OCI-LY3 (cell line): Measurements from ENCODE around the gene LSM14B.

ENCODE experiments used
- H2AFZ ChIP-seq: fragments of 200-600, 300-600 bp; shearing (Covaris generic); 2 replicates; pipeline ENCODE4 v1.6.0; 2014; ENCODE audit warnings: antibody characterized with exemption, low read depth, low read length
- H3K27ac ChIP-seq: fragments of 200-600, 300-600 bp; sonication (generic); 2 replicates; pipeline ENCODE4 v1.5.1; 2014; ENCODE audit warnings: mild to moderate bottlenecking, low read length, moderate library complexity, mixed read lengths
- H3K27me3 ChIP-seq: fragments of 200-600, 300-600 bp; sonication (generic); 2 replicates; pipeline ENCODE4 v1.6.1; 2014; ENCODE audit warnings: low read depth, low read length, mixed read lengths
- H3K36me3 ChIP-seq: fragments of 200-600, 300-600 bp; sonication (generic); replicated peaks from 2 replicates; pipeline ENCODE3; 2014; ENCODE audit warnings: low read depth, low read length, mixed read lengths
- H3K4me1 ChIP-seq: fragments of 300-600, 200-600 bp; sonication (generic); 2 replicates; pipeline ENCODE4 v1.6.1; 2014; ENCODE audit warnings: low read length, mixed read lengths
- H3K4me2 ChIP-seq: fragments of 200-600, 300-600 bp; sonication (generic); 2 replicates; pipeline ENCODE4 v1.6.1; 2014; ENCODE audit warnings: low read length, mixed read lengths
- H3K4me3 ChIP-seq: fragments of 300-600, 200-600 bp; sonication (generic); 2 replicates; pipeline ENCODE4 v1.5.1; 2014; ENCODE audit warnings: antibody characterized with exemption, mild to moderate bottlenecking, low read length, moderate library complexity
- H3K79me2 ChIP-seq: fragments of 300-600, 200-600 bp; shearing (Covaris generic); 2 replicates; pipeline ENCODE4 v1.6.1; 2014; ENCODE audit warnings: mild to moderate bottlenecking, low read length, mixed read lengths
- H3K9ac ChIP-seq: fragments of 300-600, 200-600 bp; shearing (Covaris generic); 2 replicates; pipeline ENCODE4 v1.6.0; 2014; ENCODE audit warnings: mild to moderate bottlenecking, low read length, moderate library complexity
- H3K9me3 ChIP-seq: fragments of 200-600, 300-600 bp; shearing (Covaris generic); 2 replicates; pipeline ENCODE4 v1.6.1; 2014; ENCODE audit warnings: low read length, mixed read lengths; ENCODE audit not compliant: insufficient read depth
- H4K20me1 ChIP-seq: fragments of 200-600, 300-600 bp; sonication (generic); 2 replicates; pipeline ENCODE4 v1.6.1; 2016; ENCODE audit warnings: low read length, mixed read lengths; ENCODE audit not compliant: insufficient read depth
- EZH2phosphoT487 ChIP-seq: fragments of 200-600 bp; shearing (Covaris generic); IDR thresholded peaks from 2 replicates; pipeline ENCODE4 v1.6.1; 2018; ENCODE audit warnings: antibody characterized with exemption, mixed run types, low read depth
- TF ChIP-seq, protein P1 (sequence below): fragments of 200-600, 300-600 bp; sonication (generic); IDR thresholded peaks from 2 replicates; pipeline ENCODE4 v1.5.1; 2014; ENCODE audit warnings: antibody characterized with exemption, low read length, low read depth

LSM14B gene

DNA sequence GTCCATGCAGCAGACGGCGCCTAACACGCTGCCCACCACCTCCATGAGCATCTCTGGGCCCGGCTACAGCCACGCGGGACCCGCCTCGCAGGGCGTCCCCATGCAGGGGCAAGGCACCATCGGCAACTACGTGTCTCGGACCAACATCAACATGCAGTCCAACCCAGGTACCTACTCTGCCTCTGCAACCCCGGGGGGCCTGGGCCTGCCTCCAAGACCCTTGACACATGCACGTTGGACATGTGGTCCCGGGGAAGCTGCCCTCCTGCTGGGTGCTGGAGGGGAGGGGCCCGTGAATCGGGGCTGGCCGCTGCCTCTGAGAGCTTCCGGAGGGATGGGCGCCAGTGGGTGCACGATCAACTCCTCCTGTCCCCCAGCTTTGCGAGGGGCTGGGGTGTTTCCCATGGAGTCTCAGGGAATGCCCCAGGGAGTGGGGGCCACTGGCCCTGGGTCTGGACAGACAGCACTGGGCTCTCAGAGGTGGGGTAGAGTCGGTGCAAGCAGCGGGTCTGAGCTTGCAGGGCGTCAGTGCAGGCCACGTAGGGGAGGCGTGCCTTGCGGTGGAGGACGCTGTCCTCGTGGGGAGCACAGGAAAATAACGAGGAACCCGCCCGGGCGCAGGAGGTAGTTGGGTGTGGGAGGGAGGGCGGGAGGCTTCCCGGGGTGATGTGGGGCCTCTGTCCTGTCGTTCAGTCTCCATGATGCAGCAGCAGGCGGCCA is 40.6 kb downstream of the LSM14B start:
- Histone ChIP-seq H3K36me3 (peaks cover 4% of the 10 kb centered on the region), H3K27ac (no peak overlapping the region), H3K4me3 (no peak overlapping the region), H3K79me2 (peaks cover 6% of the 10 kb centered on the region), H3K9ac (no peak overlapping the region), H3K4me2 (no peak overlapping the region), H3K27me3 (no peaks in the 10 kb centered on the region), H3K4me1 (no peaks in the 10 kb centered on the region), H2AFZ (no peak overlapping the region), H3K9me3 (no peaks in the 10 kb centered on the region), H4K20me1 (no peaks in the 10 kb centered on the region)
- TF ChIP-seq, protein P1, sequence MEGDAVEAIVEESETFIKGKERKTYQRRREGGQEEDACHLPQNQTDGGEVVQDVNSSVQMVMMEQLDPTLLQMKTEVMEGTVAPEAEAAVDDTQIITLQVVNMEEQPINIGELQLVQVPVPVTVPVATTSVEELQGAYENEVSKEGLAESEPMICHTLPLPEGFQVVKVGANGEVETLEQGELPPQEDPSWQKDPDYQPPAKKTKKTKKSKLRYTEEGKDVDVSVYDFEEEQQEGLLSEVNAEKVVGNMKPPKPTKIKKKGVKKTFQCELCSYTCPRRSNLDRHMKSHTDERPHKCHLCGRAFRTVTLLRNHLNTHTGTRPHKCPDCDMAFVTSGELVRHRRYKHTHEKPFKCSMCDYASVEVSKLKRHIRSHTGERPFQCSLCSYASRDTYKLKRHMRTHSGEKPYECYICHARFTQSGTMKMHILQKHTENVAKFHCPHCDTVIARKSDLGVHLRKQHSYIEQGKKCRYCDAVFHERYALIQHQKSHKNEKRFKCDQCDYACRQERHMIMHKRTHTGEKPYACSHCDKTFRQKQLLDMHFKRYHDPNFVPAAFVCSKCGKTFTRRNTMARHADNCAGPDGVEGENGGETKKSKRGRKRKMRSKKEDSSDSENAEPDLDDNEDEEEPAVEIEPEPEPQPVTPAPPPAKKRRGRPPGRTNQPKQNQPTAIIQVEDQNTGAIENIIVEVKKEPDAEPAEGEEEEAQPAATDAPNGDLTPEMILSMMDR: no peak
- TF ChIP-seq EZH2phosphoT487: no peak

DNA sequence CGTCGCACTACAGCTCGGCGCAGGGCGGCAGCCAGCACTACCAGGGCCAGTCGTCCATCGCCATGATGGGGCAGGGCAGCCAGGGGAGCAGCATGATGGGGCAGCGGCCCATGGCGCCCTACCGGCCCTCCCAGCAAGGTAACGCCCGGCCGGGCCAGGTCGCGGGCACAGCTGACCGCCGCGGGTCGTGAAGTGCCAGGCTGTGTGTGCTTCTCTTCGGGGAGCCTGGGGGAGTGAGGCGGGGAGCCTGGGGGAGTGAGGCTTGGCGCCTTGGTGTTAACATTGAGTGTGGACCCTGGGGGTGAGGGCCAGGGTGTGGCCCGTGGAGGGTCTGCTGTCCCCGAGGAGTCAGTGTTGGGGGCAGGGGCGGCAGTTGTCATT is 41.2 kb downstream of the LSM14B start:
- no peaks in the 10 kb centered on the region for H4K20me1 ChIP-seq
- H3K9ac ChIP-seq: no peak overlapping the region
- no peaks in the 10 kb centered on the region for H3K9me3 ChIP-seq
- no peak overlapping the region for H2AFZ ChIP-seq
- H3K36me3 ChIP-seq: peaks cover 4% of the 10 kb centered on the region
- no peak overlapping the region for H3K27ac ChIP-seq
- H3K4me3 ChIP-seq: no peak overlapping the region
- peaks cover under 1% of the 10 kb centered on the region; the same call in 1 of the 2 replicates for H3K79me2 ChIP-seq
- H3K4me1 ChIP-seq: no peaks in the 10 kb centered on the region
- H3K27me3 ChIP-seq: no peaks in the 10 kb centered on the region
- TF ChIP-seq EZH2phosphoT487: no peak
- TF ChIP-seq, protein P1: no peak
- no peak overlapping the region for H3K4me2 ChIP-seq

DNA sequence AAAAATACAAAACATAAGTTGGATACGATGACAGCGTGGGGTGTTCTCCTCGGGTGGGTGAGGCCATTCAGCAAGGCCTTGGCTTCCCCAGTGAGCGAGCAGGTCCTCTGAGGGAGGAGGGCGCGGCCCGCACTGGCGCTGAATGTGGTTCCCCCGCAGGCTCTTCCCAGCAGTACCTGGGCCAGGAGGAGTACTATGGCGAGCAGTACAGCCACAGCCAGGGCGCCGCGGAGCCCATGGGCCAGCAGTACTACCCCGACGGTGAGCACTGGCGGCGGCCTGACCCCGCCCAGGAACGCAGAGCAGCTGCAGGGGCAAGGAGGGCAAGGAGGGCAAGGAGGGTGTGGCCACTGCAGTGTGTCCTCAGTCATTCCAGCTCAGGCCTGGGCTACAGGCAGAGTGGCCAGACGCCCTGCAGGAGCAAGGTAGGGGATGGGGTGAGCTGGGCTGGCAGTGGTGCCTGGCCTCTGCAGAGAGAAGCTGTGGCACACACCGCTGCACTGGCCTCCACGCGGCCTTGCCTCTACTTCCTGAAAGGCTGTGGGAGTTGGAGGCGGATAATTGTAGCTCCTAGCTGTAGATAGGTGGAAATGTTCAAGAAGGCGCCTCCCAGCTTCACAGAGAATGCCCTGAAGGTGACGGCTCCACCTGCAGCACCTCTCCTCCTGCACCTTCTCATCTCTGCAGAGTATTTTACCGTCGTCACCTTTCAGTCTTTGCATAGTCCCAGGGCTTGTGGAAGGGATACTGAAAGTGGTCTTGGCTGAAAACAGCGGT is 41.9 kb downstream of the LSM14B start:
- H3K36me3 ChIP-seq: peaks cover 4% of the 10 kb centered on the region

More for the DNA sequence above, 41.9 kb downstream of the LSM14B start:
- Histone ChIP-seq H3K9ac (no peak overlapping the region), H3K4me1 (no peaks in the 10 kb centered on the region), H3K79me2 (no peaks in the 10 kb centered on the region), H4K20me1 (no peaks in the 10 kb centered on the region), H3K4me2 (no peak overlapping the region), H3K27ac (no peak overlapping the region), H2AFZ (no peak overlapping the region), H3K27me3 (no peaks in the 10 kb centered on the region), H3K9me3 (no peaks in the 10 kb centered on the region), H3K4me3 (no peak overlapping the region)
- TF ChIP-seq, protein P1: no peak
- TF ChIP-seq EZH2phosphoT487: no peak
